Adrenal gland (tissue), 5 donors: ENCODE measurements around the gene SLC1A7.

ENCODE experiments used
- CTCF ChIP-seq, 6 experiments: fragments of 450-650 bp in 4 of 6; fragments of 200-600 bp in 2 of 6; sonication (generic) in 1 of 6; IDR thresholded peaks; 1 replicate in 5 of 6; 2 replicates in 1 of 6; pipeline versions ENCODE4 v1.5.1 to v1.8.0; 2016 to 2021; ENCODE audit warnings: antibody characterized with exemption in 6 of 6, mild to moderate bottlenecking in 2 of 6, moderate library complexity in 1 of 6
- POLR2A ChIP-seq, 2 donors: fragments of 450-650 bp; IDR thresholded peaks; one replicate each; pipeline ENCODE4 v1.6.1; 2017; ENCODE audit warnings: antibody characterized with exemption in 2 of 2, mild to moderate bottlenecking in 2 of 2, moderate library complexity in 1 of 2
- donor health status: DM: no; HTN: no; CAD: no.

- TF ChIP-seq POLR2A (IDR thresholded peaks at IDR 0.05) (no peak), CTCF (IDR thresholded peaks at IDR 0.05) (no peak)
Measured at GRCh38 chr1:53133261-53134041, 9.0 kb downstream of the SLC1A7 start.
